GM23338 (cell line): ENCODE data around the gene CDC16. TPM values are rescaled to one million over a fixed set of nuclear protein-coding genes. Genes with fewer than 3 reads are reported as not detected.

Experiments used
- ATAC-seq: fragments of 200-7000 bp; cut with Tn5 transposase; 3 replicates; pipeline ENCODE4 v1.9.1; 2020
- DNase-seq: peaks from one replicate; pipeline ENCODE4 v3.0.0-alpha.2; 2015; ENCODE audit warnings: low spot score
- H2AFZ ChIP-seq: fragments of 200-600 bp; sonication (generic); 2 replicates; pipeline ENCODE4 v1.8.0; 2016; ENCODE audit warnings: antibody characterized with exemption, mild to moderate bottlenecking, moderate library complexity
- H3F3A ChIP-seq: fragments of 200-600 bp; sonication (generic); replicated peaks from 2 replicates; pipeline ENCODE4 v1.8.0; 2017; ENCODE audit warnings: antibody characterized with exemption, mixed run types, low read depth
- H3K27ac ChIP-seq: fragments of 200-600 bp; sonication (generic); 2 replicates; pipeline ENCODE4 v1.6.1; 2016; ENCODE audit warnings: low read depth
- H3K27me3 ChIP-seq: fragments of 200-600 bp; sonication (generic); 2 replicates; pipeline ENCODE4 v1.8.0; 2016; ENCODE audit warnings: mild to moderate bottlenecking, mixed run types, moderate library complexity; ENCODE audit not compliant: insufficient read depth
- H3K36me3 ChIP-seq: fragments of 200-600 bp; sonication (generic); 2 replicates; pipeline ENCODE4 v1.8.0; 2016; ENCODE audit warnings: mild to moderate bottlenecking; ENCODE audit not compliant: insufficient read depth
- H3K4me1 ChIP-seq: fragments of 200-600 bp; sonication (generic); 2 replicates; pipeline ENCODE4 v1.8.0; 2016; ENCODE audit warnings: mild to moderate bottlenecking, moderate library complexity; ENCODE audit not compliant: insufficient read depth
- H3K4me2 ChIP-seq: fragments of 200-600 bp; sonication (generic); 2 replicates; pipeline ENCODE4 v1.7.1; 2017; ENCODE audit warnings: mixed run types
- H3K4me3 ChIP-seq: fragments of 200-600 bp; sonication (generic); 2 replicates; pipeline ENCODE4 v1.6.1; 2016; ENCODE audit warnings: mixed run types
- H3K79me2 ChIP-seq: fragments of 200-600 bp; sonication (generic); replicated peaks from 2 replicates; pipeline ENCODE4 v1.8.0; 2017; ENCODE audit warnings: mild to moderate bottlenecking; ENCODE audit not compliant: insufficient read depth
- H3K9me2 ChIP-seq: fragments of 200-600 bp; sonication (generic); 2 replicates; pipeline ENCODE4 v1.8.0; 2017; ENCODE audit not compliant: insufficient read depth
- H4K20me1 ChIP-seq: fragments of 200-600 bp; sonication (generic); replicated peaks from 2 replicates; pipeline ENCODE4 v1.8.0; 2017; ENCODE audit warnings: mild to moderate bottlenecking; ENCODE audit not compliant: insufficient read depth
- H3K27ac Mint-ChIP-seq: 2 replicates; pipeline ENCODE4 v1.8.0; 2020; ENCODE audit warnings: inconsistent platforms, mild to moderate bottlenecking, moderate library complexity, mixed read lengths
- H3K27me3 Mint-ChIP-seq: 3 replicates; pipeline ENCODE4 v1.8.0; 2022; ENCODE audit warnings: low read depth, mild to moderate bottlenecking, moderate library complexity, mixed read lengths, inconsistent platforms; ENCODE audit not compliant: insufficient read depth, poor library complexity
- H3K36me3 Mint-ChIP-seq: 3 replicates; pipeline ENCODE4 v1.8.0; 2021; ENCODE audit warnings: low read depth, mild to moderate bottlenecking, inconsistent platforms, moderate library complexity, mixed read lengths
- H3K4me1 Mint-ChIP-seq: 3 replicates; pipeline ENCODE4 v1.8.0; 2020; ENCODE audit warnings: mild to moderate bottlenecking, inconsistent platforms, mixed read lengths
- H3K4me3 Mint-ChIP-seq: 3 replicates; pipeline ENCODE4 v1.8.0; 2021; ENCODE audit warnings: moderate library complexity, mild to moderate bottlenecking, inconsistent platforms, mixed read lengths
- H3K9me3 Mint-ChIP-seq: 3 replicates; pipeline ENCODE4 v1.8.0; 2020; ENCODE audit warnings: moderate library complexity, mild to moderate bottlenecking, inconsistent platforms, mixed read lengths
- CREB1 ChIP-seq: fragments of 250-450 bp; sonication (Bioruptor Pico); IDR thresholded peaks from 2 replicates; pipeline ENCODE4 v1.5.0; 2020; ENCODE audit warnings: low read depth, mild to moderate bottlenecking, moderate library complexity
- CTCF ChIP-seq, 2 experiments: fragments of 200-600 bp in 1 of 2; sonication (generic) in 1 of 2; conservative IDR thresholded peaks; 2 replicates each; pipeline versions ENCODE4 v1.5.1 to v1.6.1; 2016 to 2017; ENCODE audit warnings: antibody characterized with exemption in 2 of 2, low read depth in 2 of 2, mild to moderate bottlenecking in 2 of 2, moderate library complexity in 1 of 2
- ETS1 ChIP-seq: IDR thresholded peaks from 2 replicates; pipeline ENCODE4 v1.6.1; 2016; ENCODE audit warnings: antibody characterized with exemption
- EZH2 ChIP-seq: fragments of 200-600 bp; sonication (generic); IDR thresholded peaks from one replicate; pipeline ENCODE4 v1.8.0; 2017; ENCODE audit warnings: antibody characterized with exemption, mild to moderate bottlenecking, low read depth; ENCODE audit not compliant: unreplicated experiment
- EZH2phosphoT487 ChIP-seq: fragments of 200-600 bp; sonication (generic); IDR thresholded peaks from one replicate; pipeline ENCODE4 v1.8.1; 2018; ENCODE audit warnings: antibody characterized with exemption; ENCODE audit not compliant: unreplicated experiment
- JUNB ChIP-seq: IDR thresholded peaks from one replicate; pipeline ENCODE4 v1.6.1; 2016; ENCODE audit warnings: antibody characterized with exemption; ENCODE audit not compliant: unreplicated experiment
- NANOG ChIP-seq: IDR thresholded peaks from 2 replicates; pipeline ENCODE4 v1.6.1; 2016; ENCODE audit warnings: antibody characterized with exemption, borderline replicate concordance
- POLR2AphosphoS5 ChIP-seq: IDR thresholded peaks from 2 replicates; pipeline ENCODE4 v1.6.1; 2016; ENCODE audit warnings: antibody characterized with exemption, low read depth
- REST ChIP-seq: IDR thresholded peaks from one replicate; pipeline ENCODE4 v1.6.1; 2018; ENCODE audit warnings: antibody characterized with exemption; ENCODE audit not compliant: unreplicated experiment
- STAT1 ChIP-seq: IDR thresholded peaks from one replicate; pipeline ENCODE4 v1.6.1; 2016; ENCODE audit warnings: antibody characterized with exemption; ENCODE audit not compliant: unreplicated experiment
- ZNF114 ChIP-seq: fragments of 250-450 bp; sonication (Bioruptor Pico); IDR thresholded peaks from 2 replicates; pipeline ENCODE4 v1.5.0; 2020; ENCODE audit warnings: mild to moderate bottlenecking, moderate library complexity
- ZNF331 ChIP-seq: fragments of 250-450 bp; sonication (Bioruptor Pico); IDR thresholded peaks from 2 replicates; pipeline ENCODE4 v1.5.0; 2020; ENCODE audit warnings: low read depth, mild to moderate bottlenecking, moderate library complexity
- polyA plus RNA-seq: library from polyadenylated mRNA; unstranded; fragments of >200 nt; fragmentation: Nextera tagmentation; extraction: Ambion mirVana; gene quantifications from 2 replicates; pipeline ENCODE4 v1.2.1, GENCODE V29; 2016
- total RNA-seq: library from RNA; depleted of rRNA; stranded (reverse); fragments of >200 nt; shearing (Covaris generic); gene quantifications from 2 replicates; pipeline ENCODE4 v1.2.3, GENCODE V29; 2014

CDC16 gene
- total and polyA plus RNA-seq, 2 experiments from 2014 or later = 86.1 to 91.3 TPM

- TF ChIP-seq REST (no peak), CTCF (conservative IDR thresholded peaks at IDR 0.05; ENCODE audit: low read depth in 2 of 2) (no peak), NANOG (no peak), POLR2AphosphoS5 (no peak), EZH2phosphoT487 (no peak), ETS1 (no peak), JUNB (no peak), CREB1 (no peak), ZNF114 (CRISPR knock-in tag) (no peak), EZH2 (no peak), ZNF331 (no peak)
Observed at GRCh38 chr13:114311908-114312307, 77.2 kb downstream of the CDC16 start (continued).

GRCh38 chr13:114313061-114313860 is 78.6 kb downstream of the CDC16 start:
- Mint-ChIP-seq H3K27me3 (peaks cover 5% of the 10 kb centered on the region), H3K27ac (peak overlapping the region; percentile 91; the same call in 1 of the 2 replicates), H3K4me1 (peaks cover 19% of the 10 kb centered on the region), H3K36me3 (peaks cover 7% of the 10 kb centered on the region; the same call in 2 of the 3 replicates), H3K9me3 (no peaks in the 10 kb centered on the region), H3K4me3 (peak overlapping the region; percentile 88)
- Histone ChIP-seq H3K36me3 (no peaks in the 10 kb centered on the region), H3K27ac (peak overlapping the region; percentile 78), H2AFZ (peak overlapping the region; percentile 15), H3K79me2 (peaks cover 35% of the 10 kb centered on the region), H3K4me2 (peak overlapping the region; percentile 92), H3K4me3 (peak overlapping the region; percentile 71), H3K27me3 (no peaks in the 10 kb centered on the region), H3F3A (no peaks in the 10 kb centered on the region; the same call in 1 of the 2 replicates), H3K4me1 (peaks cover 9% of the 10 kb centered on the region; the same call in 1 of the 2 replicates), H4K20me1 (no peaks in the 10 kb centered on the region), H3K9me2 (no peaks in the 10 kb centered on the region)
- DNase-seq (no peak), ATAC-seq (no peak)
- TF ChIP-seq ZNF331 = no peak
- no peak for TF ChIP-seq EZH2
- TF ChIP-seq EZH2phosphoT487 = no peak
- no peak for TF ChIP-seq ETS1
- TF ChIP-seq REST = no peak
- no peak for TF ChIP-seq POLR2AphosphoS5
- no peak for TF ChIP-seq STAT1
- no peak for TF ChIP-seq NANOG
